GDM1 (cell line): Measurements from ENCODE around the gene NCK1.

Experiments
- DNase-seq: peaks from one replicate; lab custom pipeline; 2025; lab: John Stamatoyannopoulos, UW

The NCK1 gene

GRCh38 chr3:136988651-136989050 lies 126.6 kb downstream of the NCK1 start:
- DNase-seq, result no peak

DNA sequence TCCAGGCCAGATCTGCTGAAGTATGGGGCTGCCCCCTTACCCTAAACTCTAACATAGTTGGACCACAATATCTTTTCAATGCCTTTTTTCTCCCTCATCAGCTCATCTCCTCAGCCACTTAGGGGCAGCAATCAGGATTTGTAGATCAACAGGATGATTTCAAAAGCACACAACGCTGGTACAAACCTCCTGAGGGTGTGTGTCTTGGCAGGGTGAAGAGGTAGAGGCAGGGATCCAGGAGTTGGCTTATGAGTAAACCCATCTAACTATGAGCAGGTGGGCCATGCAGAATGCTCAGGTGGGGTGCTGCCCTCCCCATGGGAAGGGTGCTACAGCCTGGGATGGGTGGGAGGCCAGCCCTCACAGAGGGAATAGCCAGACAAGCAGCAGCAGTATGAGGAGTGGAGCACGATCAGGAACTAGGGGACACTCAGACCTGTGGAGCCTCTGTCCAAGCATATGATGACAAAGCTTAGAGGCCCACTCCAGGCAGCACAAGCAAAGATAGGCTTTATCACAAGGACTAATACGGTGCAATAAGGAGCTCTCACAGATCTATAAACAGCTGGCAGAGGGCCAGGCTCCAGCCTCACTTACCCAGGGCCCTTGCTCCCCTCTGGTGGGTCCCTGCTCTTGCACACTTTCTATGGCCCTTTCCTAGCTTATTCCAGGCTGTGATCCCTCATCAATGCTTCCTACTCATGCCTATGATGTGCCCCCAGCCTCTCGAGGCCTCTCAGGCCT lies 127.9 kb downstream of the NCK1 start:
- no peak for DNase-seq

DNA sequence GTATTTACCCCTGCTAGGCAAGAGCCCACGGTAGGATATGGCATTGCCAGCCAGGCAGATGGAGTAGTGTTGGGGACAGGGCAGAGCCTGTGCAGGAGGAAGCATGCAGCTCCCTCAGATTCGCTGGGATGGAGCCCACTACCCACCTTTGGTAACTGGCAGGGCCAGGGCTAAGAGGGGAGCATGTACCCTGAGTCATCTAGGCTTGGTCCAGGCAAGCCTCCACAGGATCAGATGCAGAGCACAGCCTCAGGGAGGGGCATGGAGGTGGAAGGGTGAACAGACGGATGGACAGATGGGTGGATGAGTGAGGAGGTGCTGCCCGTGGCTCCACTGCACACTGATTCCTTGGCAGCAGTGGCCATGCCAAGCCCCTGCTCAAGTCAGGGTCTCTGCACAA lies 128.8 kb downstream of the NCK1 start:
- DNase-seq, result no peak

DNA sequence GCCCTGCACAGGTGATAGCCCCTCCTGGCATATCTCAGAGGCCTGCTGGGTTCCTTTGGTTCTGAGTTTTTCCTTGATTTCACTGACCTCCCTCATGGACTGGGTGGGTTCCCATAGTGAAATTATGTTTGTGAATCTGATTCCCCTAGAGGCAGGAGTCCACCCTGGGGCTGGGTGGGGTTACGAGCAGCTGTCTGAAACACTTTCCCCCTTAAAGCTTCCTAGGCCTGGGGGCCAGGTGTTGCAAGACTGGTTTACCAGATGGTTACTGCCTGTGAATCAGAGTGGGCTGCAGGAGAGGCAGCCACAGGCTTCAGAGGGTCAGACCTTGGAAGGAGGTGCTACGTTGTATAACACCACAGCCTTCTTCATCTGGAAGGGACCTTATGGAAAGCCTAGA lies 130.1 kb downstream of the NCK1 start:
- no peak for DNase-seq

DNA sequence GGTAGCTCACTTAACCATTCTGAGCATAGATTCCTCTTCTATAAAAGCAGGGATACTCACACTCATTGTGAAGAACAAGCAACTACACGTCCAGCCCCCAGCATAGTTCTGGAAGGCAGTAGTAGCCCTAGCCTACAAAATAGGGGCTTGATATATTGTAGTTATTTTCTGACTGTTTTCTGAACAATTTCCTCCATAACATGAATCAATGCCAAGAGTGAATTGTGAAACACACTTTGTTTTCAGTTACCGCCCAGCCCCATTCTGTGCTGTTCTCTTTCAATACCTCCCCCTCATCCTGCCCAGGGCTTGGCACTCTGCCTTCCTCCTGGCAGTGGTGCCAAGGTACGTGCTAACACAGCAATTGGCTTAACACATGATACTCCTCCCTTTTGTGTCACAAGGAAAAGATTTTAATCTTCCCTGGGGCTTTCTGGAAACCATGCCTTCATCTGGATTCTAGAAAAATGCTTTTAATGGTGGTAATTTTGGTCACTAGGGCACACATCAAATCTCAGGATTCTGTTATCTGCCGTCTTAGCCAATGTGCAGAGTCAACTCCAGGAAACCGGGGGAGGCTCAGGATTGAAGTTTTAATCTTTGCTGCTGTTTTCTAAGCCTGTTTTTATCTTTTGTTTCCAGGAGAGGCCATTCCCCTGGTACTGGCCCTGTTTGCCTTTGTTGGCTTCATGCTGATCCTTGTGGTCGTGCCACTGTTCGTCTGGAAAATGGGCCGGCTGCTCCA lies 132.9 kb downstream of the NCK1 start:
- no peak for DNase-seq

DNA sequence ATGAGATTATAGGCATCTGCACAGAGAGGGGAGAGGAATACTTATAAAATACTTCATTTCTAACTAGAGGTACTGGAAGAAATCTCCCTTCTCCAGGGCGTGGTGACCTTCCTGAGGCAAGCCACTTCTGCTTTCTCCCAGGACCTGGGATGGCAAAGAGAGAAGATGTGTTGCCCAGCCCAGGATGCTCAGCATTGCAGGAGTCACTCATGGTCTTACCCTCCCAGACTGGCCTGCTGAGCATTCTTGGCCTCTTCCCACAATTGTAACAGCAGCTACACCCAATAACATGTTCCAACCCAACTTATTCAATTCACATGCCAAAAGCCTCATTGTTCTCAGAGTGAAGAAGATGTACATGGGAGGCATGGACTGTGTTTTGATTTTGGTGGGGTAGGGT lies 133.6 kb downstream of the NCK1 start:
- DNase-seq, result no peak
